ENCODE results near the gene ACER3.
A peak's percentile ranks its signal among the peaks of the same experiment; 100 is the strongest.
"Not testable (repeated sequence)": the region's sequence is repeated elsewhere in the genome, so short reads cannot be mapped to it uniquely, and the experiment has no call there.

Gene ACER3

DNA sequence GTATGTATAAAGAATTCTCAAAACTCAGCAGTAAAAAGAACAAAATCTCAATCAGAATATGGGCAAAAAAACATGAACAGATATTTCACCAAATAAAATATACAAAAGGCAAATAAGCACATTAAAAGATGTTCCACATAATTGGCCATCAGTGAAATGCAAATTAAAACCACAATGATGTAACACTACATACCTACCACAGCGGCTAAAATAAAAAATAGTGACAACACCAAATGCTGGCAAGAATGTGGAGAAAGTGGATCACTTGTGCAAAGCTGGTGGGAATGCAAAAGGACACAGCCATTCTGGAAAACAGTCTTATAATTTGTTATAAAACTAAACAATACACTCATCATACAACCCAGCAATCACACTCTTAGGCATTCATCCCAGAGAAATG is 38.3 kb upstream of the ACER3 start:
- Histone ChIP-seq H3K4me1 (ENCODE audit: control insufficient read depth in 1 of 2, insufficient read depth in 1 of 2, low read depth in 1 of 2, low read length in 1 of 2) (peaks cover 16% of the 10 kb centered on the region in 2 experiments), H3K36me3 (no peaks in the 10 kb centered on the region), H3K27ac (no peak overlapping the region), H3K27me3 (no peaks in the 10 kb centered on the region), H3K4me3 (ENCODE audit: low read depth in 1 of 2, low read length in 1 of 2) (no peak overlapping the region), H3K9me3 (no peaks in the 10 kb centered on the region)
- no peak for TF ChIP-seq CTCF (IDR thresholded peaks at IDR 0.05)

- TF ChIP-seq CTCF (IDR thresholded peaks at IDR 0.05) = no peak
- Histone ChIP-seq H3K9me3 (no peaks in the 10 kb centered on the region), H3K27me3 (no peaks in the 10 kb centered on the region), H3K4me1 (ENCODE audit: control insufficient read depth in 1 of 2, insufficient read depth in 1 of 2, low read depth in 1 of 2, low read length in 1 of 2) (peaks cover 16% of the 10 kb centered on the region in 2 experiments), H3K36me3 (no peaks in the 10 kb centered on the region), H3K27ac (peak overlapping the region; percentile 57), H3K4me3 (ENCODE audit: low read depth in 1 of 2, low read length in 1 of 2) (no peak overlapping the region)
These were observed 37.2 kb upstream of the ACER3 start for GRCh38 chr11:76823481-76824028.

GRCh38 chr11:76824083-76824939 is 36.4 kb upstream of the ACER3 start:
- peak overlapping the region; percentile 57 for H3K27ac ChIP-seq

GRCh38 chr11:76824980-76825725 is 35.6 kb upstream of the ACER3 start:
- no peak for TF ChIP-seq CTCF (IDR thresholded peaks at IDR 0.05)
- Histone ChIP-seq H3K36me3 (no peaks in the 10 kb centered on the region), H3K4me1 (ENCODE audit: control insufficient read depth in 1 of 2, insufficient read depth in 1 of 2, low read depth in 1 of 2, low read length in 1 of 2) (peaks cover 16% of the 10 kb centered on the region in 2 experiments), H3K27me3 (no peaks in the 10 kb centered on the region), H3K27ac (no peak overlapping the region), H3K4me3 (ENCODE audit: low read depth in 1 of 2, low read length in 1 of 2) (no peak overlapping the region), H3K9me3 (no peaks in the 10 kb centered on the region)

More at GRCh38 chr11:76824083-76824939, 36.4 kb upstream of the ACER3 start:
- H3K36me3 ChIP-seq = no peaks in the 10 kb centered on the region
- no peak overlapping the region for H3K4me3 ChIP-seq (ENCODE audit: low read depth in 1 of 2, low read length in 1 of 2)
- TF ChIP-seq CTCF (IDR thresholded peaks at IDR 0.05) = no peak
- H3K9me3 ChIP-seq = no peaks in the 10 kb centered on the region
- no peaks in the 10 kb centered on the region for H3K27me3 ChIP-seq
- H3K4me1 ChIP-seq (ENCODE audit: control insufficient read depth in 1 of 2, insufficient read depth in 1 of 2, low read depth in 1 of 2, low read length in 1 of 2) = peaks cover 16% of the 10 kb centered on the region in 2 experiments

GRCh38 chr11:76825726-76826396 is 34.9 kb upstream of the ACER3 start:
- no peak overlapping the region for H3K27ac ChIP-seq
- no peak for TF ChIP-seq CTCF (IDR thresholded peaks at IDR 0.05)
- H3K36me3 ChIP-seq = no peaks in the 10 kb centered on the region
- H3K4me3 ChIP-seq (ENCODE audit: low read depth in 1 of 2, low read length in 1 of 2) = no peak overlapping the region
- no peaks in the 10 kb centered on the region for H3K27me3 ChIP-seq
- no peaks in the 10 kb centered on the region for H3K9me3 ChIP-seq
- peaks cover 16% of the 10 kb centered on the region in 2 experiments for H3K4me1 ChIP-seq (ENCODE audit: control insufficient read depth in 1 of 2, insufficient read depth in 1 of 2, low read depth in 1 of 2, low read length in 1 of 2)

DNA sequence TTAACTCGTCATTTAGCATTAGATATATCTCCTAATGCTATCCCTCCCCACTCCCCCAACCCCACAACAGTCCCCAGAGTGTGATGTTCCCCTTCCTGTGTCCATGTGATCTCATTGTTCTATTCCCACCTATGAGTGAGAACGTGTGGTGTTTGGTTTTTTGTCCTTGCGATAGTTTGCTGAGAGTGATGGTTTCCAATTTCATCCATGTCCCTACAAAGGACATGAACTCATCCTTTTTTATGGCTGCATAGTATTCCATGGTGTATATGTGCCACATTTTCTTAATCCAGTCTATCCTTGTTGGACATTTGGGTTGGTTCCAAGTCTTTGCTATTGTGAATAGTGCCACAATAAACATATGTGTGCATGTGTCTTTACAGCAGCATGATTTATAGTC is 34.2 kb upstream of the ACER3 start:
- not testable (repeated sequence) for H3K9me3 ChIP-seq; H3K27me3 ChIP-seq; H3K27ac ChIP-seq; H3K4me3 ChIP-seq (ENCODE audit: low read depth in 1 of 2, low read length in 1 of 2); H3K36me3 ChIP-seq
- H3K4me1 ChIP-seq (ENCODE audit: control insufficient read depth in 1 of 2, insufficient read depth in 1 of 2, low read depth in 1 of 2, low read length in 1 of 2) = peaks cover 16% of the 10 kb centered on the region in 2 experiments

GRCh38 chr11:76827005-76827404 is 33.7 kb upstream of the ACER3 start:
- H3K36me3 ChIP-seq; H3K27me3 ChIP-seq; H3K27ac ChIP-seq; H3K9me3 ChIP-seq; H3K4me3 ChIP-seq (ENCODE audit: low read depth in 1 of 2, low read length in 1 of 2): not testable (repeated sequence)
- peaks cover 16% of the 10 kb centered on the region in 2 experiments for H3K4me1 ChIP-seq (ENCODE audit: control insufficient read depth in 1 of 2, insufficient read depth in 1 of 2, low read depth in 1 of 2, low read length in 1 of 2)
